Fibroblast of pulmonary artery (primary cell): ENCODE measurements around the gene PRLR.
"Not testable (repeated sequence)": the region's sequence is repeated elsewhere in the genome, so short reads cannot be mapped to it uniquely, and the experiment has no call there.

Experiments used
- DNase-seq: peaks from one replicate; pipeline ENCODE4 v3.0.0-alpha.2; 2010; ENCODE audit warnings: low read depth
- H3K4me3 ChIP-seq: replicated peaks from 2 replicates; pipeline ENCODE4 v1.5.1; 2011; ENCODE audit warnings: low read depth, mild to moderate bottlenecking, control low read depth, low read length, moderate library complexity
- TF ChIP-seq, protein P1 (sequence below): IDR thresholded peaks from 2 replicates; pipeline ENCODE4 v1.5.1; 2011; ENCODE audit warnings: mild to moderate bottlenecking, control low read depth, low read length, inconsistent platforms; ENCODE audit errors: missing control alignments

Gene PRLR

DNA sequence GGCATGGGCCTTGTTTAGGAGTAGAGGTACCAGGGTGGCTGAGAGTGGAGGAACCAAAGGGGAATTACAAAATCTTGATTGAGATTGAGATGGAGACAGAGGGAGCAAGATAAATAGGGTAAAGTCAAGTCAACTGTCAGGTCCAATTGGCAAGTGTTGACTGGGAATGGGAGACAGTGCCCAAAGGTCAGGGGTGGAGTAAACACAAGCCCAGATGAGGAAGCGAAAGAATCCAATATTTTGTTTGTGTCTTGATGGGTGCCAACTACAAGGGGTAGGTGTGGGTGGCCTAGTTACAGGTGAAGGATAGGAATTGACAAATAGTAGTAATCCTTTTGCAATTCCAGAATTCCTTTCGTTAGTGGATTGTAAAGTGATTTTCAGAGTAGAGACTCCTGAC lies 107.5 kb downstream of the PRLR start:
- no peak for DNase-seq
- H3K4me3 ChIP-seq: no peak overlapping the region
- TF ChIP-seq, protein P1, sequence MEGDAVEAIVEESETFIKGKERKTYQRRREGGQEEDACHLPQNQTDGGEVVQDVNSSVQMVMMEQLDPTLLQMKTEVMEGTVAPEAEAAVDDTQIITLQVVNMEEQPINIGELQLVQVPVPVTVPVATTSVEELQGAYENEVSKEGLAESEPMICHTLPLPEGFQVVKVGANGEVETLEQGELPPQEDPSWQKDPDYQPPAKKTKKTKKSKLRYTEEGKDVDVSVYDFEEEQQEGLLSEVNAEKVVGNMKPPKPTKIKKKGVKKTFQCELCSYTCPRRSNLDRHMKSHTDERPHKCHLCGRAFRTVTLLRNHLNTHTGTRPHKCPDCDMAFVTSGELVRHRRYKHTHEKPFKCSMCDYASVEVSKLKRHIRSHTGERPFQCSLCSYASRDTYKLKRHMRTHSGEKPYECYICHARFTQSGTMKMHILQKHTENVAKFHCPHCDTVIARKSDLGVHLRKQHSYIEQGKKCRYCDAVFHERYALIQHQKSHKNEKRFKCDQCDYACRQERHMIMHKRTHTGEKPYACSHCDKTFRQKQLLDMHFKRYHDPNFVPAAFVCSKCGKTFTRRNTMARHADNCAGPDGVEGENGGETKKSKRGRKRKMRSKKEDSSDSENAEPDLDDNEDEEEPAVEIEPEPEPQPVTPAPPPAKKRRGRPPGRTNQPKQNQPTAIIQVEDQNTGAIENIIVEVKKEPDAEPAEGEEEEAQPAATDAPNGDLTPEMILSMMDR: no peak

DNA sequence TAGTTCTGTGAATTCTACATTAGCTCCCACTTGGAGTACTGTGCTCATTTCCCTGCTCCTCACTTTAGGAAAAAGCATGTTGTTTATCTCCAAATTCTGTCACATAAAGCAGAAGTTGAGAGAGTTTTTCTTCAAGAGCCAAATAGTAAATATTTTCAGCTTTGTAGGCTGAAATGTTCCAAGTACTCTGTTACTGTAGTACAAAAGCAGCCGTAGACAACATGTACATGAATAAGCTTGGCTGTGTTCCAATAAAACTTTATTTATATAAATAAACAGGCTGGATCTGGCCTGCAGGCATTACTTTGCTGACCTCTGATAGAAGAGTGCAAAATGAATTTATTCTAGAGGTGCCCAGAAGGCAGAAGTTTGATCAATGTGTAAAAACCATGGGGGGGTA lies 109.6 kb downstream of the PRLR start:
- H3K4me3 ChIP-seq: no peak overlapping the region
- DNase-seq: peak; percentile 29
- TF ChIP-seq, protein P1: no peak

DNA sequence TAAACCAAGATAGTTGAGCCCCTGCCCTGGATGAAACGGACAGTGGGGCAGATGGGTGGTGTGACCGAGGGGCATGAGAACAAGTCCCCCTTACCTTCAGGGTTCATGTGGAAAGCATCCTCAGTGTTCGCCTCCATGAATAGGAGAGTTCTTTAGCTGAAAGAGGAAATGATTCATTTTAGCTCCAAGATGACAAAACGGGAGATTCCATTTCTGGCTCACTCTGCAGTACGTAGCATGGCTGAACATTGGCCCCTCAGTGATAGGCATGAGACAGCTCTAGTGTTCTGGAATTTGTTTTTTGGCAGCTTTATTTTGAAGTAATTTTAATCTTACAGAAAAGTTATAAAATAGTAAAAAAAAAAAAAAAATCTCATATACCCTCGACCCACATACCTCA lies 112.3 kb downstream of the PRLR start:
- TF ChIP-seq, protein P1: no peak
- H3K4me3 ChIP-seq: no peak overlapping the region
- peak; percentile 82 for DNase-seq

DNA sequence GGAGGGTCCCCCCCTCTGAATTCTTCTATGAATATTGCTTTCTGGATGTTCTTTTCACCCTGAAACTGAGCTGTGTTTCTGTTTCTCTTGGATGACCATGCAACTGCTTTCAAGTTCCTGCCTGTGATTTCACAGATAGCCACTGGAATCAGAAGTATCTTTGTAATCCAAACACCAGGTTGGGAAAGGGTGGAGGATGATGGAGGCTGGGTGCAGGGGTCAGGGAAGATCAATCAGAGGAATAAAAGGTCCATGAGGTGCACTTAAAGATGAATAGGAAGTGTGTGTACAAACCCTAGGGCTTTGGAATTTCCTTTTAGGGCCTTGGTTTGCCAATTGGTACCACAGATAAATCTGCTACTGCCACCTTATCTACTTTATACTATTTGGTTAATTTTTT lies 114.4 kb downstream of the PRLR start:
- TF ChIP-seq, protein P1: no peak
- DNase-seq: no peak
- no peak overlapping the region for H3K4me3 ChIP-seq

DNA sequence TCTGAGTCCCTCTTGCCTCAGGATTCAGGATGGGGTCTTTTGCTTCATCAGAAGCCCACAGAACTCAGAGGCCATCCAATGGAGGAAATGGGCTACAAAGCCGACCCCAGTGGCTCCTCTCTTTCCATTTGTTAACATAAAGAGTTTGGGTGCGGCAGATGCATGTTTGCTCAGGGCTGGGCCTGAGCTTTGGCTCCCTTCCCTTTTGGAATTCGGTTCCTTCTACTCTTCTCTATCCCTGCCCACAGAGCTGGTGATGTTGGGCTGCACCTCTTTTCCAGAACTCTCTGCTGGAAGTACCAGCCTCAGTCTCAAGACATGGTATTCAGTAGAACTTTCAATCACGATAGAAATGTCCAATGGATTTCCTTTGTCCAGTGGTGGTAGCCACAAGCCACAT lies 115.6 kb downstream of the PRLR start:
- no peak overlapping the region for H3K4me3 ChIP-seq
- TF ChIP-seq, protein P1: no peak
- no peak for DNase-seq

DNA sequence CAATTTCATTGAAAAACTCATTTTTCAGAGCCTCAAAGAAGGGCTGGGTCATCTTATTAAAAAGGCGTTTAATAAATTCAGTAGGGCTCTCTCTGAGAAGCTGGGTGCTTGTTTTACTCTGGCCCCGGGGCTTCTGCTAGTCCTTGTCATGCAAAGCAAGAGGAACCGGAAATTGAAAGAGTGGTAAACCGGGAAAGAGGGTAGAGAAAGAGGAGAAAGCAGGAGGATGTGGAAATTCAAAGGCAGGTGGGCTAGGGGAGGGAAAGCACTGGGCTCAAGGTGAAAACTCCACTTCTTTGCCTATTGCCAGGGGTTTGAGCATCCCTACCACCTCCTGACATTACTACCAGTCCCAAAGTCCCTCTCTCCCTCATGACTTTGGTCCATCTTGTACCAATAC lies 118.0 kb downstream of the PRLR start:
- no peak for DNase-seq
- TF ChIP-seq, protein P1: no peak
- no peak overlapping the region for H3K4me3 ChIP-seq

DNA sequence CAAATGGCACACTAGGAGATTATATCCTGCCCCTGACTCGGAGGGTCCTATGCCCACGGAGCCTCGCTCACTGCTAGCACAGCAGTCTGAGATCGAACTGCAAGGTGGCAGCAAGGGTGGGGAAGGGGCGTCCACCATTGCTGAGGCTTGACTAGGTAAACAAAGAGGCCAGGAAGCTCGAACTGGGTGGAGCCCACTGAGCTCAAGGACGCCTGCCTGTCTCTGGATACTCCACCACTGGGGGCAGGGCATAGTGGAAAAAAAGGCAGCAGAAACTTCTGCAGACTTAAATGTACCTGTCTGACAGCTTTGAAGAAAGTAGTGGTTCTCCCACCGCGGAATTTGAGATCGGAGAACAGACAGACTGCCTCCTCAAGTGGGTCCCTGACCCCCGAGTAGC lies 125.7 kb downstream of the PRLR start:
- not testable (repeated sequence) for H3K4me3 ChIP-seq, DNase-seq
